HG02870 (cell line): ENCODE data around the gene TEC.
"Not testable (repeated sequence)": the region's sequence is repeated elsewhere in the genome, so short reads cannot be mapped to it uniquely, and the experiment has no call there.

Source experiments
- ATAC-seq: cut with Tn5 transposase; IDR thresholded peaks from one replicate; pipeline ENCODE4 v1.9.1; 2021; ENCODE audit warnings: mild to moderate bottlenecking, moderate library complexity; ENCODE audit not compliant: unreplicated experiment

The TEC gene

DNA sequence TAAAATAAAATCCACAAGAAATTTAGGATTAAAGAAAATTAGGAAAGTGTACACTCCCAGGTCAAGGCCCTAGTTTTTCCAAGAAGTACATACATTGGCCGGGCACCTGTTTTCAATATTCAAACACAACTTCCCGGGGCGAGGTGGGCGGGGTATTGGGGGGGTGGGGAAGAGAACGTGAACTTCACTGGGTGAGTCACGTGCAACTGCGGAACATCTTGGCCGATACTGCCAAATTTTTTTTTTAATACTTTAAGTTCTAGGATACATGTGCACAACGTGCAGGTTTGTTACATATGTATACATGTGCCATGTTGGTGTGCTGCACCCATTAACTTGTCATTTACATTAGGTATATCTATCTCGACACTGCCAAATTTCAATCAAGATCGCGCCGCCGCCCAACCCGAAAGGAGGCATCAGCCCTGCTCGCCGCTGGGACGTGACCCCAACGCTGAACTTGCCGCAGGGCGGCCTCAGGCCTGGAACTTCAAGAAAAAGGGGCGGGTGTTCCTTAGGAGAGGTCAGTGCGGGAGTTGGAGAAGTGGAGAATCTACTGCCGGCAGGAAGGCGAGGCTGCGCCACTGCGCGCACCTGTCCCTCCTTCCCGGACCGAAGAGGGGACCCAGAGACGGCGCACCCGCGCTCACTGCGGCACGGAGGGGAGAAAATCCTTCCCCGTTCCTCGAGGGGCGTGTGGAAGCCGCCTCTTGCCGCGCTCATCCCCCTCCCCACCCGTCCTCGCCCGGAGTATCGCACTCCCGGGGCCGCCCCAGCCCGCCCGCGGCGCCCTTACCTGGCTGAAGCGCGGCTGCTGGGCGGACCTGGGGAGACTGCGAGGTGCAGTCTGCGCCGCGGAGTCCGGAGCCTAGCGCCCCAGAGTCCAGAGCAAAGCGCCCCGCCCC is at the start of gene TEC:
TSS of gene TEC (minus strand) at position 883 of the 905 bp plus-strand sequence. CDS start 41,224 bp downstream, outside the sequence.
- ATAC-seq, result peak; percentile 30

DNA sequence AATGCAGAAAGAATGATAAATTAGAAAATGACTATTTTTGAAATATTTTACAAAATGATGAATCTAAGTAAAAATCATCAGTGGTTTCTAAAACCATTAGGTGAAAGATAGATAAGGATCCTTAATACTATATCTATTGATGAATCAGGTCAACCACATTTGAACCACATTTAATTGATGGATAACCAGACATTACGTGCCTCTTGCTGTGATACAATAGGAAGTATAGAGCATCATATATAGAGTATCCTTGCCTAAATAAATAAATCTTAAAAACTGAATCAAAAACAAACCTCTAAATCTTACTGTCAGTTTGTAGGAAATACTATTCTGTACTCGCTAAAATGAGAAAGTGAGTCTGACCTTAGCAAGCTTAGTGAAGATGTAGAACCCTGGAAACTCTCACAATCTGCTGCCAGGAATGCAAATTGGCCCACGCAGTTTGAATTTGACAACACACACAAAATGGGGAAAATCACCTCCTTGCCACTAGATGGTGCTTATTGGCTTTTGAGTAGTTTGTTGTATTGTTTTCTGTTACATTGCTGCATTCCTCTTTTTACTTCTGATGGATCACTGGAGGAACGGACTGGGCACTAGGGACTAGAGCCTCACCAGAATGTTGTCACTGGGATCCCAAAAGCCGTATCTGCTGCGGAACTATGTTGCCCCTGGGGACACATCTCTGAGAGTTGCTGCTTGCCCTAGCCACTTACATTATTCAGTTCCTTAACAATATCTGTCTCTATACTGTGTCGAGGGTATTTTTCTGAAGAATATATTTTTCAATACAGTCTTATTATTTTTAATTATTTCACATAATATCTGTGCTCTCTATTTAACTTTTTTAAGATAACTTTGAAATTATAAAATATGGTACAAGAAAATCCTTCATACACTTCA is 46.3 kb upstream of the TEC start:
- peak; percentile 66 for ATAC-seq

- ATAC-seq, result not testable (repeated sequence)
Measured at GRCh38 chr4:48314746-48315145, 45.1 kb upstream of the TEC start.

- no peak for ATAC-seq
Measured at GRCh38 chr4:48311896-48312295, 42.3 kb upstream of the TEC start.

GRCh38 chr4:48308901-48309300 is 39.3 kb upstream of the TEC start:
- no peak for ATAC-seq

- no peak for ATAC-seq
Measured at GRCh38 chr4:48307528-48307927, 37.9 kb upstream of the TEC start.

DNA sequence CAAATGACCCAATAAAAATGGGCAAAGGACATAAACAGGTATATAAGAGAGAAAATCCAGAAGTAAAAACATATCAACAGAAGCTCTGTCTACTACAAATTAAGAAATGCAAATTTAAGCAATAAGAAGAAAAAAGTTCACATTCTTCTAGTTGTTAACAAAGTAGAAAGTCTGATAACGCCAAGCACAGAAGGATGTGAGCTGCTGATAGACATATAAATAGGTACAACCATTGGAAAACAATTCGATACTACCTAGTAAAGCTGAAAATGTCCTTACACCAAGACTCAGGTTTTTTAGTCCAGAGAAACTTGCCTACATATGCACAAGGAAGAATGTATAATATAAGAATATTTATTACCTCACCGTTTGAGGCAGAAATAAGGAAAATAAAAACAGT is 35.9 kb upstream of the TEC start:
- ATAC-seq, result no peak

GRCh38 chr4:48300004-48300403 is 30.4 kb upstream of the TEC start:
- ATAC-seq, result no peak

DNA sequence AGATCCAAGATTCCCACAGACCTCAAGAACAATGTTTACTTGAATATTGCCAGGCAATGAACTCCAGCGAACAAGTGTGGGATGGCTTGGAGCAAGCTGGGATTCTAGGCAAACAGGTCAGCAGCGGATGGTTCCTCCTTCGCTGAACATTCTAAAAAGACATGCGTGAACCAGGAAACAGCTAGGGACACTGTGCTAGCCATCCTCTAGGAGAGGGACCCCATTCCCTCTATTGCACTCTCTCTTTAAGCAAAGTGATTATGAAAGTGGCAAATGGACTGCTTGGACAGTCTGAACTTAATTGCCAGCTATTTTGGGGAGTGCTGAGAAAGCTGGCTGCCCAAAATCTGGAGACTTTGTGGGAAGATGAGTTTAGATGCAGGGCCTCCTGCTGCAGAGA is 29.9 kb upstream of the TEC start:
- ATAC-seq, result no peak

DNA sequence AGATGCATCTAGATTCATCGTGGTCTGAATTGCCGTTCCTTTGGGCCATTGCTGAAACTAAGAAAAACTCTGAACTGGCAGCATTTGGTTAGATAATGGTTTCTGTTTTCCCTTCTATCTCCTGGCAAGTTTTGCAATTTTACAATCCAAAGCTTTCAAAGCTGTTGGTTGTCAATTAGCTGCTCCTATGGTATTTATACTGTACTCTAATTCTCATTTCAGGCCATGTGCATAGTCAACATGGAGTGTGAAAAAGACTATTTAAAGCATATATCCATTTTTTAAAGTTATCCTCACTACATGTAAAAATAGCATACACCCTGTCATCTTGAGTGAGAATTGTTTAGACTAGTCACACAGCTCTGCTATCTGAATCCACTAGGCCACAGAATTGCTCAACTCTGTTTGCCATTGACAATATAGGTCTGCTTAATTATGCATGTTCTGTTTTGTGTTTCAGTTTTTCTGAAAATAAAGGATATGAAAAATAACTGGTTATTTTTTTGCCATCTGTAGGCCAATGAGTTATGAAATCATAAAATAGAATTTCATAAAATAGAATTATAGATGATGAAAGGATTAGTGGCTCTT is 27.7 kb upstream of the TEC start:
- no peak for ATAC-seq

DNA sequence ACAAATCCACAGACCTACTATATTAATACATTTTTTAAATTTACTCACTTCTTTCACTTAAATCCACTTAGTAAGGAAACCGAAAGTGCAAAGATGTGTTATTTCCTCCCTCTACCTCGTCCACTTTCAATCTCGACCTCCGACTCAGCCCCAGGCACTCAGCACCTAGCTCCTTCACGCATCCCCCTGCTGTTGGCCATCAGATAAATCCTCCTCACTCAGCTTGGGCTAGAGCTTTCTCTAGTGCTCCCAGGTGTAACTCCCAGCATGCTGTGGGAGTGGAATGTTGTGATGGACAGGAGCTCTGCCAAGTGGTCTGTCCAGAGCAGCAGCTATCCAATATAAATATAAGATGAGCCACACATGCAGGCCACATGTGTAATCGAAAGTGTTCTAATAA is 26.7 kb upstream of the TEC start:
- peak; percentile 95 for ATAC-seq

- ATAC-seq, result no peak
Measured at GRCh38 chr4:48295116-48295515, 25.5 kb upstream of the TEC start.

- ATAC-seq, result not testable (repeated sequence)
Measured at GRCh38 chr4:48292218-48292790, 22.7 kb upstream of the TEC start.

DNA sequence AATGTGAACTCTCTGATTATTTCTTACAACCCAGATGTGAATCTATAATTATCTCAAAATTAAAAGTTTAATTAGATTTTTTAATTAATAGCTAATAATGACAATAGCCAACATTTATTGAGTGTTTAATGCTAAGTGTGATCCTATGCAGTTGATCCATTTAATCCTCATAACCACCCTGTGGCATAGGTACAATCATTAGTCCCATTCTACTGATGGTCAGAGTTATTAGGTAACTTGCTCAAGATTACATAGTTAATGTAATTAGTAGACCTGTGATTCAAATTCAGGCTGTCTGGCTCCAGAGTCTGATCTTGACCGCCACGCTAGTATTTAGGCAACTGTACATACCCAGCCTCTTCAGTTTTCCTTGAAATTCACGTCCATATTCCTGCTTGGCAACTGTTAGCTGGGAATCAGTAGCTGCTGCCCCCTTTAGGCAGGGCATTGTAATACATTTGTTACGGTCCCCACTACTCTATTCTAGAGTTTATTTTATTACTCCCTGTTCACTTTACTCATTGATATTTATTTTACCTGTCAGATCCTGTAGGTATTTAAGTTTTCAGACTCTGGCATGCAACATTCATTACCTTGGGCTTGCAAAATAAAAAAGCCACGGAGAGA is 20.6 kb upstream of the TEC start:
- ATAC-seq, result no peak

DNA sequence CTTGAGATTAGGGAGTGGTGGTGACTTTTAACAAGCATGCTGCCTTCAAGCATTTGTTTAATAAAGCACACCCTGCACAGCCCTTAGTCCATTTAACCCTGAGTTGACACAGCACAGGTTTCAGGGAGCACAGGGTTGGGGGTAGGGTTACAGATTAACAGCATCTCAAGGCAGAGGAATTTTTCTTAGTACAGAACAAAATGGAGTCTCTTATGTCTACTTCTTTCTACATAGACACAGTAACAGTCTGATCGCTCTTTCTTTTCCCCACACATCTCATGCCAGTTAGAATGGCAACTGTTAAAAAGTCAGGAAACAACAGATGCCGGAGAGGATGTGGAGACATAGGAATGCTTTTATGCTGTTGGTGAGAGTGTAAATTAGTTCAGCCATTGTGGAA is 16.4 kb upstream of the TEC start:
- ATAC-seq, result not testable (repeated sequence)

DNA sequence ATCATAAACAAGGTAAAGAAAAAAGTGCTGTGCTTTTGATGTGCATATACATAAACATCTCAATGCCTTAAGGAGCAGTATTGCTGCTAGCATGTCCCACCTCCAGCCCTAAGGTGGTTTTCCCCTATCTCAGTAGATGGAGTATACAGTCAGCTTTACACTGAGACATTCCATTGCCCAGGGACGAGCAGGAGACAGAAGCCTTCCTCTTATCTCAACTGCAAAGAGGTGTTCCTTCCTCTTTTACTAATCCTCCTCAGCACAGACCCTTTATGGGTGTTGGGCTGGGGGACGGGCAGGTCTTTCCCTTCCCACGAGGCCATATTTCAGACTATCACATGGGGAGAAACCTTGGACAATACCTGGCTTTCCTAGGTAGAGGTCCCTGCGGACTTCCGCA is 16.0 kb upstream of the TEC start:
- not testable (repeated sequence) for ATAC-seq

GRCh38 chr4:48275686-48276085 is 6.0 kb upstream of the TEC start:
- no peak for ATAC-seq

DNA sequence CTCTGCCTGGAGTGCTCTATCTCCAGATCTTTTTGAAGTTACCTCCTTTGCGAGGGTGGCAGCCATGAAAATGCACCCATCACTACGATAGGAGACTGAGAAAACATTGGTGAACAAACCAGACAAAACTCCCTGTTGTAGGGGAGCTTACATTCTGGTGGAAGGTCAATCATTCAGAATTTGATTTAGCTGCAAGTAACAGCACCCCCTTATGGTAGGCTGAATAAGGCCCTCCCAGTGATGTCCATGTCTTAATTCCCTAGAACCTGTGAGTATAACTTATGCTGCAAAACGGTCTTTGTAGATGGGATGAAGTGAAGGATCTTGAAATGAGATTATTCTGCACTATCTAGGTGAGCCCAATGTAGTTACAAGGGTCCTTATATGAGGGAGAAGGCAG is 5.6 kb upstream of the TEC start:
- ATAC-seq, result peak; percentile 40

GRCh38 chr4:48271626-48272025 is 2.0 kb upstream of the TEC start:
- ATAC-seq, result no peak

- peak; percentile 24 for ATAC-seq
Measured at GRCh38 chr4:48270951-48271473, 1.4 kb upstream of the TEC start.
